ENCODE results near the gene CBFA2T2.
A peak's percentile ranks its signal among the peaks of the same experiment; 100 is the strongest.
"Not testable (repeated sequence)": the region's sequence is repeated elsewhere in the genome, so short reads cannot be mapped to it uniquely, and the experiment has no call there.

The CBFA2T2 gene

GRCh38 chr20:33472868-33473435, 16.9 kb upstream of the CBFA2T2 start:
- DNase-seq = no peak

DNA sequence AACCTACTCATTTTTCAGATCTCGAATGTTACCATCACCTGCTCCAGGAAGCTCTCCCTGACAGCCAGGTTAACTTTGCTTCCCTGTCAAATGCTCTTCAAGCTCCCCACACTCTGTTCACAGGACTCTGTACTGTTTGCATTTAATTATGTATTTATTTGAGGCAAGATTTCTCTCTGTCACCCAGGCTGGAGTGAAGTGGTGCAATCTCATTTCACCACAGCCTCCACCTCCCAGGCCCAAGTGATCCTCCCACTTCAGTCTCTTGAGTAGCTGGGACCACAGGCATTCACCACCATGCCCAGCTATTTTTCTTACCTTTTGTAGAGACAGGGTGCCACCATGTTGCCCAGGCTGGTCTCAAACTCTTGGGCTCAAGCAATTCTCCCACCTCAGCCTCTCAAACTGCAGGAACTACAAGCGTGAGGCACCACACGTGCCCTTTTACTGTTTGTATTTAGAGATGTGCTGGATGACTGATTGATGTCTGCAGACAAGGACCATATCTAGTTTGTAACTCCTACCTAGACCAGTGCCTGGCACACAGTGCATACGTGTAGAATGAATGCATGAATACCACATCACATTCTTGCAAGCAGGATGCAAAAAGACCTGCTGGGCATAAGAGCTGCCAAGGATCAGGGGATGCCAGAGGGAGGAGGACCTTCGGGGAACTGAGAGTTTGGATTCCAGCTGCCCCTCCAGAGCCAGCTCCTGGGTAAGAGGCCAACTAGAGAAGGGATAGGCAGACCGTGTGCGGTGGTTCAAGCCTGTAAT, 15.6 kb upstream of the CBFA2T2 start:
- no peak for DNase-seq

- no peak for DNase-seq
Measured at GRCh38 chr20:33474963-33475362, 14.9 kb upstream of the CBFA2T2 start.

DNA sequence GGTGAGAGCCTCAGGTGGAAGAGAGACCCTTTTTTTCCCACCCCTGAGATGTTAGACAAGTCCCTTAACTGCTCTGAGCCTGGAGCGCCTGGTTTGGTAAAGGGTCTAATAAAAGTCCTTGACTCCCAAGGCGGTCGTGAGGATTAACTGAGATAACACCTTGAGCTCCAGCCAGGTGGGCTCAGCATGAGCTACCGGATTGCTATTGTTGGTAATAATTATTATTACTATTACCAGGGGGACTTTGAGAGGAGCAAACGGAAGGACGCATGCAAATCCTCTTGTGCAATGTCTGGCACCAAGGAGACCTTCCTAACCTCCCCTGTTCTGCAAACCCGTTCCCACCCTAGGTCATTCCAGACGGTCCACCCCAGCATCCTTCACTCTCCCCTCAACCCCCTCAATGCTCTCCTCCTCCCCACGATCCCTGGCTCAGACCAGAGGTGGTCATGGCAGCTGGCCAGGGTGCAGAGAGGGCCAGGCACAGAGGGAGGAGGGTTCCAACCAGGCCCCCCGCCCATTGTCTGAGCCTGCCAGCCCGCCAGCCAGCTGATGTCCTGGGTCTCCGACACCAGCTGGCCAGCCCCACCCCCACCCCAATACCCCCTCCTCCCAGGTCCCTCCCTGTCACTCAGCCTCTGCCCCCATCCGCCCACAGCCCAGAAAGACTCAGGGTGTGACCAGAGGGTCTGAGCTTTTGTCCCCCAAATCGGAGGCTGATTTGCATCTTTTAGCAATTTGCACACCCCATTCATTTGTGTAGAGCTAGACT, 14.3 kb upstream of the CBFA2T2 start:
- no peak for DNase-seq

DNA sequence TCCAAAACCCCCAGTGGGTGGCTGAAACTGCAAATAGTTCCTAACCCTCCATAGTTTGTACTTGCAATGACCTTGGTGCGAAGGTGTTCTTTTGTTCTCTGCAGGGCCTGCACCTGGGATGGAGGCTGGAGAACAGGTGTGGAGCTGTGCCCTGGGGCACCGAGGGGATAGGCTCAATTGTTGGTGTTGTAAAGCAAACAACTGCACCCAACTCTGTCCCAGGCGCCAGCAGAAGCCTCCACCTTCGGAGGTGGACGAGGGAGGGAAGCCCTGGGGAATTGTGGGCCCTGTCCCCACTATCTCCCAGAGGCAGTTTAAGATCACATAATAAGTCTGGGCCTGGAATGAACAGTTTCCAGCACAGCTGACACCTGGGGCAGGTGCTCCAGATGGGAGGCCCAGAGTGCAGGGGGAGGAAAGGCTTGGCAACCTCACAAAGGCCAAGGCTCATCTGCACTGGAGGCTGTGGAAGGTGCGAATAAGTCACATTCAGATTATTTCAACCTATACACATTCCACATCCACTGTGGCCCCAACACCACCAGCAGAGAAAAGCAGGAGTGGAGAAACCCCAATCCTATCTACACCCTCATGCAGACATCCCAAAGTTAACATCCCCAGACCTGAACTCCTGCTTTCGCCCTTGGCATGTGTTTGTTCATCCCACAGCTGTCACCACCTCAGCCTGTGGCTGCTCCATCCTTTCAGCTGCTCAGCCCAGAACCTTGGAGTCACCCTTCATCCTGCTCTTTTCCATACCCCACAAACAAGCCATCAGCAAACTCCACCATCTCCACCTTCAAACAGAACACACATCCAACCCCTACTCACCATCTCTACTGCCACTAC, 12.3 kb upstream of the CBFA2T2 start:
- DNase-seq = no peak

GRCh38 chr20:33480048-33480447, 9.8 kb upstream of the CBFA2T2 start:
- no peak for DNase-seq

- DNase-seq = no peak
Measured at GRCh38 chr20:33481431-33481941, 8.4 kb upstream of the CBFA2T2 start.

- DNase-seq = no peak
Measured at GRCh38 chr20:33482581-33482980, 7.3 kb upstream of the CBFA2T2 start.

- DNase-seq = not testable (repeated sequence)
Measured at GRCh38 chr20:33483186-33483585, 6.7 kb upstream of the CBFA2T2 start.

- DNase-seq = peak; percentile 41
Measured at GRCh38 chr20:33488201-33488600, 1.7 kb upstream of the CBFA2T2 start.

DNA sequence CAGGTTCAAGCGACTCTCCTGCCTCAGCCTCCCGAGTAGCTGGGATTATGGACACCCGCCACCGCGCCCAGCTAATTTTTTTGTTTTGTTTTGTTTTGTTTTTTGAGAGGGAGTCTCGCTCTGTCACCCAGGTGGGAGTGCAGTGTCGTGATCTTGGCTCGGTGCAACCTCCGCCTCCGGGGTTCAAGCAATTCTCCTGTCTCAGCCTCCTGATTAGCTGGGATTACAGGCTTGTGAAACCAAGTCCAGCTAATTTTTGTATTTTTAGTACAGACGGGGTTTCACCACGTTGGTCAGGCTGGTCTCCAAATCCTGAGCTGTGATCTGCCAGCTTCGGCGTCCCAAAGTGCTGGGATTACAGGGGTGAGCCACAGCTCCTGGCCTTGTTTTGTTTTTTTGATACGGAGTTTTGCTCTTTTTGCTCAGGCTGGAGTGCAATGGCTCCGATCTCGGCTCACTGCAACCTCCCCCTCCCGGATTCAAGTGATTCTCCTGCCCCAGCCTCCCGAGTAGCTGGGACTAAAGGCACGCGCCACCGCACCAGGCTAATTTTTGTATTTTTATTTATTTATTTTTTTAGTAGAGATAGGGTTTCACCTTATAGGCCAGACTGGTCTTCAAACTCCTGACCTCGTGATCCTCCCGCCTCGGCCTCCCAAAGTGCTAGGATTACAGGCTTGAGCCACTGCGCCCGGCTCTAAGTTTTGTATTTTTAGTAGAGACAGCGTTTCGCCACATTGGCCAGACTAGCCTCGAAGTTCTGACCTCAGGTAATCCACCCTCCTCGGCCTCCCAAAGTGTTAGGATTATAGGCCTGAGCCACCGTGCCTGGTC, 1.0 kb upstream of the CBFA2T2 start:
- peak; percentile 58 for DNase-seq

DNA sequence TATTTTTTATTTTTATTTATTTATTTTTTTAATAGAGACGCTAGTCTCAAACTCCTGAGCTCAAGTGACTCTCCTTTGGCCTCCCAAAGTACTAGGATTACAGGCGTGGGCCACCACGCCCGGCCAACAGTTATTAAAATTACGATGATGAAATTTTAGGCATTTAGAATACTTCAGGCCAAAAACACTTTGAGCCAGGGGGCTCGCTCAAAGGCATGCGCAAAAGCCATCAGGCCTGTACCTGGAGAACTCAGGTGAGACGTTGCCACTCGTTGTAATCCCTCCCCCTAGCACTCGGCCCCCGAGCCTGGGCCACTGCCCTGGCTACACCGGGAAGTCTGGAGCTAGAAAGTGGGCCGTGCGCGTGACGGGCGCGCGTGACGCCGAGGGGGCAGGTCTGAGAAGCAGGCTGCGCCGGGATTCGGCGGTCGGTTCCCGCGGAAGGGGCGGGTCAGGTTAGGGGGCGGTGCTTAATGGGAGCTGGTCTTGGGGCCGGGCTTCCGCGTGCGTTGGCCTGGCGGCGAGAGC, 337 bp upstream of the CBFA2T2 start:
- DNase-seq = peak; percentile 100

DNA sequence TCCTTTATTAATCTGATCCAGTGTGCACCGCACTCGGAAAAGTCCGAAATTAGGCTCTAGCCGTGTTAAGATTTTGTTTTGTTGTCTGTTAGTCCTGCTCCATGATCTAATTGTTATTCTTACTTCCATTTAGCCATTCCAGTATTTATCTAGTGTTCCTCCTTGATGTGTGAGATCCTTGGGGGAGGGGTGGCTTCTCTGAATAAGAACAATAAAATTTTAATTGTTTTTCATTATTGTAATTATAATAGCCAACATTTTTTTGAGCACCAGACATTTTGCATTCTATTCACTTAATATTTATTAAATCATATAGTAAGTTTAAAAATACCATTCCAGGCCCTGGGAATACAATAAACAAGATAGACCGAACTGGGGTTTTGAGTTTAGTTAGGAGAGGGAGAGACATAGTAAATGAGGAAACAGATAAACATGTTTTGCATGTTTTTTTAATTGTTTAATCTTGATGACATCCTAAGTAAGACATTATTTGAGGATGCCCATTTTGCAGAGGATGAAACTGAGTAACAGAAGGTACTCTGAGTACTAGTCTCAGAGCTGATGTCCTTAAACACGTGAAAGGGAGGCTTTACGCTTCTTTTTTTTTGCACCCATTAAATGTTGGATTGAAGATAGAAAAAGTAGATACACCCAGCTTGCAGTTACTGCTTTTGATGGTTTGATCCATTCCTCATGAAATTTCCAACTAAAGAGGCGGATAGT, 1.2 kb downstream of the CBFA2T2 start:
- DNase-seq = no peak

DNA sequence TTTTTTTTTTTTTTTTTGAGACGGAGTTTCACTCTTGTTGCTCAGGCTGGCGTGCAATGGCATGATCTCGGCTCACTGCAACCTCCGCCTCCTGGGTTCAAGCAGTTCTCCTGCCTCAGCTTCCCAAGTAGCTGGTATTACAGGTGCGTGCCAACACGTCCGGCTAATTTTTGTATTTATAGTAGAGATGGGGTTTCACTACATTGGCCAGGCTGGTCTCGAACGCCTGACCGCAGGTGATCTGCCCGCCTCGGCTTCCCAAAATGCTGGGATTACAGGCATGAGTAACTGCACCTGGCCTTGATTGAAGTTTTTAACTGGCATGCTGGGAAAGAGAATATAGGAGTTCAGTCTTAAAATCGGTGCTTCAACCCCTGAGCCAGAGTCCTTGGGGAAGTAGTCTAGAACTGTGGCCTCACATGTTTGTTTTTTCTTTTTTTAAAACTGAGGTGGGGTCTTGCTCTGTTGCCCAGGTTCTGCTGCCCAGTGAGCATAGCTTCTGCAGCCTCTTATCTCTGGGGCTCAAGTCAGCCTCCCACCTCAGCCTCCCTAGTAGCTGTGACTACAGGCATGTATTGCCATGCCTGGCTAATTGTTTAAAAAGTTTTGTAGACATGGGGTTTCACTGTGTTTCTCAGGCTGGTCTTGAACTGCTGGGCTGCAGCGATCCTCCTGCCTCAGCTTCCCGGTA, 3.3 kb downstream of the CBFA2T2 start:
- peak; percentile 61 for DNase-seq

DNA sequence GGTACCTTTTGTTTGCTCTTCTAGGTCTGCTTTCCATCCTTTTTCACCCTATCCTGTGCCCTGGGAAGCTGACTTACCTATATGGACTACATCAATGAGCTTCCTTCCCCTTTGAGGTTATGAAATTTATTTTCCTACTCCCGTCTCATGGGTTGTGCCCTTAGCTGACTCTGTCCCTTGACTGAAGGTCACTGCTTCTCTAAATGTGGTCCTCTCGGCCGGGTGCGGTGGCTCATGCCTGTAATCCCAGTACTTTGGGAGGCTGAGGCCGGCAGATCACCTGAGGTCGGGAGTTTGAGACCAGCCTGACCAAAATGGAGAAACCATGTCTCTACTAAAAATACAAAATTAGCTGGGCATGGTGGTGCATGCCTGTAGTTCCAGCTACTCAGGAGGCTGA, 6.9 kb downstream of the CBFA2T2 start:
- DNase-seq = not testable (repeated sequence)

DNA sequence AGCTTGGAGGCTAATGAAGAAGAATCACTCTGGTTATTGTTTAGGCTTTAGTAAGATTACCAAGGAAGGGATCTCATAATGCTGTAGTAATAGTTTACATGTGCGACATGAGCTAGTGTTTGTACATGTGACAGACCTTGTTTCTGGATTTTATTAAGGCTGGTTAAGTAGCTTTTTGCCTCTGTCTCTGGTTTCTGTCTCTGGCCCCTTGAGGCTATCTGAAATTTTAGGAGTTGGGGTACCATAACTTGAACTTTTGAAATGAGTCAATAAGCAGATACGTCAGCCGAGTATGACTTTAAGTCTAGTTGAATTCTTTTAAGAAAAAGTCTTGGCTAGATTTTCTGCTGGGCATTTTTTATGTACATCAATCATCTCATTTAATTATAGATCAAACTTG, 9.5 kb downstream of the CBFA2T2 start:
- DNase-seq = no peak

DNA sequence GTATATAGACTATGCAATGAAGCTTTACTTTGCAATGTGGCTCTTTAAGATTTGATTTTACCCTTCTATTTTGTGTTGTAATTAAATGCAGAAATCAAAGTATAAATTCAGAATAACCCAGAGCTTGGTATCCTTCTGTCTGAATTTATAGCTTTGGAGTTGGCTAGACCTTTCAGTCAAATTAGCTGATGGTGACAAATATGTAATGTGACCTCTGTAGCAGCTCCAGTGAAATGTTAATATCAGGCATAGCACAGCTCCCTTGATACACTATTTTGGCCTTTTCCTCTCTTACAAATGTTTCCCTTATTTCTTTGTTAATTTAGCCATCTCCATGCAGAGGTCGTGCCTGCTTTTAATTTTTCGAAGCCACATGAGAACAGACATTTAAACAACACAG, 11.1 kb downstream of the CBFA2T2 start:
- no peak for DNase-seq

DNA sequence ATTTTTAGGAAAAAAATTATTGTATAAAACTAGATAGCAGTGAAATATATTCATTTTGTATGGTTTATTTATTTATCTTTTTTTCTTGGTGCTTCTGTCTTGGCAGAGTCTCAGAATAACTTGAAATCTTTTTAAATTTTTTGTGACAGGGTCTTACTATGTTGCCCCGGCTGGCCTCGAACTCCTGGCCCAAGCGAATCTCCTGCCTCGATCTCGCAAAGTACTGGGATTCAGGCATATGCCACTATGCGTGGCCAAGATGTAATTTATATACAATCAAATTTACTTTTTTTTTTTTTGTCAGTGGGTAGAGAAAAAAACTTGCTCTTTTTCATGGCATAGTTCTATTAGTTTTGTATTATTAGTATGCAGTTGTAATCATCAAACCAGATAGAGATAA, 13.7 kb downstream of the CBFA2T2 start:
- DNase-seq = no peak

- DNase-seq = no peak
Measured at GRCh38 chr20:33506576-33506975, 16.7 kb downstream of the CBFA2T2 start.

DNA sequence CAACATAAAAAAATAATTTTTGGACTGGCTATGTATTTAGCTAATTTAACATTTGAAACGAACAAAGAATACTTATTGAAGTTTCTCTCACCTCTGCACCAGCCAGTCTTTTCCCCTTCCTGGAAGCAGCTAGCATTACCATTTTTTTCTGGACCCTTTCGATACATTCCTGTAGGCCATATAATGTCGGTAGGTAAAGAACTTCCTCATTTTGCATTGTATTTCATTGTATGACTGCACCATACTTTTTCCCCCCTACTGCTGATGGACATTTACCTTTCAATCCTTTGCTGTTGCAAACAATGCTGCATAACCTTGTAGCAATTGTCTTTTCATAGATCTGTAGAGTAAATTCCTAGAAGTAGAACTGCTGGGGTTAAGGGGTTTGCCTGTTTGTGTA, 17.6 kb downstream of the CBFA2T2 start:
- DNase-seq = no peak
